IgD-negative memory B cell (primary cell): ENCODE data around the gene PHOSPHO2. TPM values are rescaled to one million over a fixed set of nuclear protein-coding genes. Genes with fewer than 3 reads are reported as not detected.

Experiments
- H3K27ac Mint-ChIP-seq, 3 donors: one replicate each; pipeline ENCODE4 v1.8.0; 2020 to 2022; ENCODE audit warnings: mild to moderate bottlenecking in 3 of 3, mixed read lengths in 3 of 3, moderate library complexity in 1 of 3
- H3K27me3 Mint-ChIP-seq: one replicate; pipeline ENCODE4 v1.8.0; 2021; ENCODE audit warnings: mixed read lengths
- H3K36me3 Mint-ChIP-seq: one replicate; pipeline ENCODE4 v1.8.0; 2020; ENCODE audit warnings: mild to moderate bottlenecking, mixed read lengths
- H3K4me1 Mint-ChIP-seq, 3 donors: one replicate each; pipeline ENCODE4 v1.8.0; 2020 to 2022; ENCODE audit warnings: mixed read lengths in 3 of 3, mild to moderate bottlenecking in 1 of 3
- H3K4me3 Mint-ChIP-seq, 4 donors: one replicate each; pipeline ENCODE4 v1.8.0; 2020 to 2022; ENCODE audit warnings: mild to moderate bottlenecking in 4 of 4, mixed read lengths in 4 of 4, moderate library complexity in 3 of 4
- H3K9me3 Mint-ChIP-seq, 3 donors: one replicate each; pipeline ENCODE4 v1.8.0; 2020 to 2021; ENCODE audit warnings: mixed read lengths in 3 of 3, mild to moderate bottlenecking in 1 of 3
- polyA plus RNA-seq: library from polyadenylated mRNA; unstranded; fragments of 300-500 nt; fragmentation: Illumina TruSeq; gene quantifications from one replicate; pipeline ENCODE4 v1.2.3, GENCODE V29; 2021

Gene PHOSPHO2, protein sequence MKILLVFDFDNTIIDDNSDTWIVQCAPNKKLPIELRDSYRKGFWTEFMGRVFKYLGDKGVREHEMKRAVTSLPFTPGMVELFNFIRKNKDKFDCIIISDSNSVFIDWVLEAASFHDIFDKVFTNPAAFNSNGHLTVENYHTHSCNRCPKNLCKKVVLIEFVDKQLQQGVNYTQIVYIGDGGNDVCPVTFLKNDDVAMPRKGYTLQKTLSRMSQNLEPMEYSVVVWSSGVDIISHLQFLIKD
- polyA plus RNA-seq = 3.8 TPM

DNA sequence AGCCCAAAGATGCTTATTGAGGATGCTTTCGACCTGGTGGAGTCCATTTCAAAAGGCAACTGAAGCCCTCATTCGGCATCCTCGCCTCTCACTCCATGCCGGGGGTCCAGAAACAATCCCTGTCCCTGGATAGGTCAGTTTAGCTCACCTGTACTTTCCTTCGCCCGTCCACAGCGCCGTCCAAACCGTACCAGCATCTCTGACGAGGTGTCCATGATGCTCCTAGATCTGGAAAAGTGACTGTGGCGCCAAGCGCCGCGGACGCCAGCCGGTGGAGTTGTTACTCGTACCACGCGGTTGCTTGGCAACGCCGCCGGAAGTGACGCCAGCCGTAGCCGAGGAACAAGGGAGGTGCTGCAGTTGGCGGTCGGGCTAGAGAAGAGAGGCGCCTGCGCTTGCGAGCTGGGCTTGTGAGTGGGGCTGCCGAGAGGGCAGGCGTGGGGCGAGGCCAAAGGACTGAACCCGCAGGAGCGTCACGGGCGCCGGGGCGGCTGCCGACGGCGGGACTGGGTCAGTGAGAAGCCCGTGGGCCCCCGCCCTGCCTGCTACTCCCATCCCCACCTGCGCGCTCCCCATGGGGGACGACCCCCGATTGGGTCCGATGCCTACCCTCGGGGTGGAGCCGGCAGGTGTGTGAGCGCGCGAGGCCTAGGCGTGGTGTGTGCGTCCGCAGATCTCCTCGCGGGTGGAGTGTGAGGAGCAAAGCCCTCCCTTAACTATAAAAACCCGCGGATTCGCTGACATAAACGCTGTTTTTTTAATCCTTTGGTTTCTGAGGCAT lies at the start of gene PHOSPHO2, which contains the start of gene CFAP210:
Gene PHOSPHO2, plus strand, starts transcription at position 357 of the 781 bp plus-strand sequence. CDS start 6,503 bp downstream, outside the sequence.
Gene CFAP210, minus strand, starts transcription at position 293 of the 781 bp plus-strand sequence. Its CDS starts 78 bp downstream, at position 215.
- Mint-ChIP-seq H3K4me3 (peak within 1 kb of the TSS; percentile 94 to 98 (median 94)), H3K36me3 (peaks cover 2% of the 10 kb centered on the region), H3K4me1 (peaks cover 7 to 18% (median 10%) of the 10 kb centered on the region in 3 donors), H3K9me3 (peaks cover 2 to 14% (median 11%) of the 10 kb centered on the region in 3 donors), H3K27me3 (peaks cover 9% of the 10 kb centered on the region), H3K27ac (peak within 1 kb of the TSS; percentile 99 to 100 (median 99))

DNA sequence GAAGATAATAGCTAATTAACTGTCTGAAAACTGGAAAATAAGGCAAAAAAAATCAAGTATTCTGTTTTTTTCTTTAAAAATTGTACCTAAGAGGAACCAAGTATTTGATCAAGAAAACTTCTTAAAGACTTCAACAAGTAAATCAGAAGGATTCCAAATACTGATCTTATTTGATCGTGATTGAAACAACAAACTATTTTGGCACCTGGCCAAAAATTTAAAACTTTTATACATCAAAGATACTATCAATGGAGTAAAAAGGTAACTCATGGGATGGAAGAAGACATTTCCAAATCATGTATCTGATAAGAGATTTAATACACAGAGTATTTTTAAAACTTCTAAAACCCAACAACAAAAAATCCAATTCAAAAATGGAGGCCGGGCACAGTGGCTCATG lies 46.8 kb upstream of the PHOSPHO2 start:
- no peaks in the 10 kb centered on the region for H3K36me3 Mint-ChIP-seq
- H3K27ac Mint-ChIP-seq = no peak overlapping the region
- H3K27me3 Mint-ChIP-seq = peaks cover 1% of the 10 kb centered on the region
- H3K4me3 Mint-ChIP-seq = no peak overlapping the region
- H3K9me3 Mint-ChIP-seq = peaks cover 0 to 2% (median 0%) of the 10 kb centered on the region in 3 donors
- H3K4me1 Mint-ChIP-seq = peaks cover 0 to 2% (median 0%) of the 10 kb centered on the region in 3 donors

DNA sequence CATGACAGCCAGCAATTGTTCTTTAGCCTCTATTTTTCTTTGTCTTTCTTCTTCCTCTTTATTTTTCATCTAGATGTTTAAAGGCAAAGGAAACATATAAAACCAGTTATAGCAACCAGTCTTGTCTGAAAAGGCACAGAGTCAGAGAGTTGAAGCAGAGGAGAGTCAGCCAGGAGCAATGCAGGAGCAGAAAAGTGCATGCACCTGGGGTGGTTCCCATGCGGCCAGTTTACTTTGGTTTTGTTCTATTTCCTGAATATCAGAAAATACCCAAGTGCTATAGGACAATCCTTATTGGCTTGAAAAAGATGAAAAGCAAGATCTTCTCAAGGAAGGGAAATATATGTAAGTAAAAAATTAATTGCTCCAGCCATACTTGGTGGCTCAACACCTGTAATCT lies 45.0 kb upstream of the PHOSPHO2 start:
- Mint-ChIP-seq H3K4me1 (no peaks in the 10 kb centered on the region), H3K9me3 (no peaks in the 10 kb centered on the region), H3K36me3 (no peaks in the 10 kb centered on the region), H3K27me3 (peaks cover 1% of the 10 kb centered on the region), H3K4me3 (no peak overlapping the region), H3K27ac (no peak overlapping the region)

DNA sequence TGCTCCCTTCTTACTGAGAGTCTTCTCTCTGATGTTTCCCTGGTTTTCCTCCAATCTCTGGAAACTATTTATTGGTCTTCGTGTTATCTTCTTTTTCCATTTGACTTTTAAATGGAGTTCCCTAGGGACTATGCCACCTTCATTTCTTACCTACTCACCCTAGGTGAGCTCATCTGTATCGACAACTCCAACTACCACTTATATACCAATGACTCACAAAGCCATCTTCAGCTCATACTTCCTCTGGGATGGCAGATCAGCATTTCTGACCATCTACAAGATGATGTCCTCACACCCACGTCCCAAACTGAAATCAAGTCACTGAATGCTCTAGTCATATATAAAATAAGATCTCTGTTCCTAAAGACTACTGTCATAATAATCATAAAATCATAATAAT lies 40.6 kb upstream of the PHOSPHO2 start:
- peaks cover 3% of the 10 kb centered on the region for H3K27me3 Mint-ChIP-seq
- no peak overlapping the region for H3K27ac Mint-ChIP-seq
- peaks cover 1 to 3% (median 3%) of the 10 kb centered on the region in 3 donors for H3K9me3 Mint-ChIP-seq
- peak overlapping the region in 1 of 4 donors; percentile 19 for H3K4me3 Mint-ChIP-seq
- H3K36me3 Mint-ChIP-seq = no peaks in the 10 kb centered on the region
- peaks cover 0 to 3% (median 3%) of the 10 kb centered on the region in 3 donors for H3K4me1 Mint-ChIP-seq

DNA sequence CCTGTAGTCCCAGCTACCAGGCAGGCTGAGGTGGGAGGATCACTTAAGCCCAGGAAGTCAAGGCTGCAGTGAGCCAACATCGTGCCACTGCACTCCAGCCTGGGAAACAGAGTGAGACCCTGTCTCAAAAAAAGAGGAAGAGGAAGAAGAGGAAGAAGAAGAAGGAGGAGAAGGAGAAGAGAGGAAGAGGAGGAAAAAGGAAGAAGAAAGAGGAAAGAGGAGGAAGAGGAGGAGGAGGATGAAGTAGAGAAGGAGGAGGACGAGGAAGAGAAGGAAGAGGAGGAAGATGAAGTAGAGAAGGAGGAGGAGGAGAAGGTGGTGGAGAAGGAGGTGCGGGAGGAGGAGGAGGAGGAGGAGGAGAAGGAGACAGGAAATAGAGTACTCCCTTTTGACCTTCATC lies 38.1 kb upstream of the PHOSPHO2 start:
- Mint-ChIP-seq H3K9me3 (peaks cover 1 to 3% (median 3%) of the 10 kb centered on the region in 3 donors), H3K27ac (no peak overlapping the region), H3K27me3 (peaks cover 2% of the 10 kb centered on the region), H3K4me1 (peaks cover 10 to 13% (median 12%) of the 10 kb centered on the region in 3 donors), H3K36me3 (peaks cover 2% of the 10 kb centered on the region), H3K4me3 (no peak overlapping the region)

DNA sequence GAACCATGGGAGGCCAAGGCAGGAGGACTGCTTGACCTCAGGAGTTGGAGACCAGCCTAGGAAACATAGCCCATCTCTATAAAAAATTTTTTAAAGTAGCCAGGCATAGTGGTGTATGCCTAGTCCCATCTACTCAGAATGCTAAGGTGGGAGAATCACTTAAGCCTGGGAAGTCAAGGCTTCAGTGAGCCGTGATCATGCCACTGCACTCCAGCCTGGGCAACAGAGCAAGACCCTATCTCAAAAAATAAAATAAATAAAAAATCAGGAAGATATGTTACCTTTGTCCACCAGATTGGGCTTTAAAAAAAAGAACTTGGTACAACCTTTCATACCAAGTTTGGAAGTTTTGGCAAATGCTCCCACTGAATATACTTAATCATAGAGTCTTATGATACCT lies 35.4 kb upstream of the PHOSPHO2 start:
- H3K27ac Mint-ChIP-seq = peak overlapping the region in 1 of 3 donors; percentile 6
- H3K4me3 Mint-ChIP-seq = no peak overlapping the region
- peaks cover 1 to 5% (median 3%) of the 10 kb centered on the region in 3 donors for H3K9me3 Mint-ChIP-seq
- peaks cover 2% of the 10 kb centered on the region for H3K36me3 Mint-ChIP-seq
- peaks cover 9% of the 10 kb centered on the region for H3K27me3 Mint-ChIP-seq
- peaks cover 13 to 16% (median 15%) of the 10 kb centered on the region in 3 donors for H3K4me1 Mint-ChIP-seq

DNA sequence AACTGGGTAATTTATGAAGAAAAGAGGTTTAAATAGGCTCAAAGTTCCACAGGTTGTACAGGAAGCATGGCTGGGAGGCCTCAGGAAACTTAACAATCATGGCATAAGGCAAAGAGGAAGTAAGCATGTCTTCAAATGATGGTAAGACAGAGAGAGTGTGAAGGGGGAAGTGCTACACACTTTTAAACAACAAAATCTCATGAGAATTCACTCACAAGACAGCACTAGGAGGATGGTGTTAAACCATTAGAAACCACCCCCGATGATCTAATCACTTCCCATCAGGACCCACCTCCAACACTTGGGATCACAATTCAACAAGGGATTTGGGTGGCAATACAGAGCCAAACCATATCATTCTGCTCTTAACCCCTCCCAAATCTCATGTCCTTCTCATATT lies 34.9 kb upstream of the PHOSPHO2 start:
- peaks cover 2% of the 10 kb centered on the region for H3K36me3 Mint-ChIP-seq
- peaks cover 9% of the 10 kb centered on the region for H3K27me3 Mint-ChIP-seq
- peak overlapping the region in 1 of 3 donors; percentile 6 for H3K27ac Mint-ChIP-seq
- peak overlapping the region in 1 of 4 donors; percentile 33 for H3K4me3 Mint-ChIP-seq
- H3K9me3 Mint-ChIP-seq = peaks cover 1 to 5% (median 3%) of the 10 kb centered on the region in 3 donors
- peaks cover 13 to 16% (median 15%) of the 10 kb centered on the region in 3 donors for H3K4me1 Mint-ChIP-seq

DNA sequence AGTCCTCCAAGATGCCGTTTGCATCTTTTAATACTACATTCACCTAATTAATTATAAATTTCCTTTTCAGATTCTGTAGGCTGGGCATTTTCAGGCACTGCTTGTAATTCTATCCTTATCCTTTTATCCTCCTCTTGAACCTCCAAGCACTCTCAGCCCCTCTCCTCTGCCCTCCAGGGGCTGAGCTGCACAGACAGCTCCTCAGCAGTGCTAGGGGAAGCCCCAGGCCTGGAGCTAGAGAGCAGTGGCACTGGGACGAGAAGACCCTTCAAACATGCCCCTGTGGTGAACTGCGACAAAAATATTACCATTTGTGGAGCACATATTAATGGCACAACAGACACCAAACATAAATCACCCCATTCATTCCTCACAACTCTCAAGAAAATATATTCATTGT lies 33.0 kb upstream of the PHOSPHO2 start:
- Mint-ChIP-seq H3K27me3 (peaks cover 8% of the 10 kb centered on the region), H3K4me1 (peaks cover 13 to 16% (median 15%) of the 10 kb centered on the region in 3 donors), H3K27ac (no peak overlapping the region), H3K36me3 (peaks cover 2% of the 10 kb centered on the region), H3K9me3 (peaks cover 1 to 5% (median 3%) of the 10 kb centered on the region in 3 donors), H3K4me3 (peak overlapping the region in 1 of 4 donors; percentile 61)

DNA sequence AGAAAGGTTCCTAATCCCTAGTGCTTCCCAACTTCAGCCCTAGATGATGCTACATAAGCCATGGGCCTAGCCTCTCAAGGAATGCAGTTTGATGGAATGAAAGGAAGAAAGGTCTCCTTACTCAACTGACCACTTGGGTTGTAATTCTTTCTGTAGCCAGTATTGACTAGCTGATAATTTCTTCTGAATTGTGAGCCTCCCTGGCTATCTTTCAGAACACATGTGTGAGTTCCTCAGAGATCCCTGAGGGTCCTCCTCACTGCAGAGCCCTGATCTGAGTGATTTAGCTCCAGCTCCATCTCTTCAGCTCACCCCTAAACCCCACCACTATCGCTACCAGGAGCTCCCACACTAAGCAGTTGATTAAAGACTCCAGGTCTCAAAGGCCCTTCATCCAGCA lies 31.5 kb upstream of the PHOSPHO2 start:
- Mint-ChIP-seq H3K27ac (no peak overlapping the region), H3K4me1 (peaks cover 13 to 16% (median 15%) of the 10 kb centered on the region in 3 donors), H3K27me3 (peaks cover 8% of the 10 kb centered on the region), H3K9me3 (peaks cover 1 to 5% (median 3%) of the 10 kb centered on the region in 3 donors), H3K36me3 (peaks cover 2% of the 10 kb centered on the region), H3K4me3 (no peak overlapping the region)

DNA sequence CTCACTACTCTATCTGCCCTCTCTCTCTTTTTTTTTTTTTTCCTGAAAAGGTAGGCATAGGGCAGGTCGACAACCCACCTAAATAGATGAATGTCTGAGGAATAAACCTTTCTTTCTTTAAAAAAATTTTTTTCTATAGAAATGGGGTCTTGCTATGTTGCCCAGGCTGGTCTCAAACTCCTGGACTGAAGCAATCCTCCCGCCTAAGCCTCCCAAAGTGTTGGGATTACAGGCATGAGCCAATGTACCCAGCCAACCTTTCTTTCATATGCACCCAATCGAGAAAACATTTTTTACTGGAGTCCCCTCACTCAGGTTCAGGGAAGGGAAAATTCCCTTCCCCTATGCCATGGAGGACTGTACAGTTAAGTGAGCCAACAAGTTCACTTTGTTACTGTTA lies 31.0 kb upstream of the PHOSPHO2 start:
- H3K36me3 Mint-ChIP-seq = peaks cover 2% of the 10 kb centered on the region
- H3K27ac Mint-ChIP-seq = no peak overlapping the region
- H3K4me3 Mint-ChIP-seq = no peak overlapping the region
- peaks cover 8% of the 10 kb centered on the region for H3K27me3 Mint-ChIP-seq
- H3K4me1 Mint-ChIP-seq = peaks cover 13 to 16% (median 15%) of the 10 kb centered on the region in 3 donors
- peaks cover 1 to 5% (median 3%) of the 10 kb centered on the region in 3 donors for H3K9me3 Mint-ChIP-seq

DNA sequence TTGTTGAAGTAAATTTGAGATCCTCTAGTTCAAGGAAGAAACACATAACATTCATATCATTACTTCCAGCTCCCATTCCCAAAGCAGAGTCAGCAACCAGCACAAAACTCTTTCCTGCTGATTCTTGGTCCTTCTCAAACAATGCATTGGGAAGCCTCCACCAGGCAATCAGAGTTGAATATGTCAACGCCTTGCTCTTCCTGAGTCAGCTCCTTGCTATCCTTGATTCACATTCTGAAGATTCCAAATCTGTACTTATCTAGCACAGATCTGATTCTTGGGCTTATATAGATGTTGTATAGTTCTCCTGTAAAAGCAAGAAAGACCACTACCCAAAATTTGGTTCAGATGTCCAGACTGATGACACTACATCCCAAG lies 29.7 kb upstream of the PHOSPHO2 start:
- Mint-ChIP-seq H3K27ac (no peak overlapping the region), H3K27me3 (peaks cover 8% of the 10 kb centered on the region), H3K36me3 (peaks cover 1% of the 10 kb centered on the region), H3K4me3 (no peak overlapping the region), H3K4me1 (peaks cover 3 to 8% (median 7%) of the 10 kb centered on the region in 3 donors), H3K9me3 (peaks cover 0 to 2% (median 0%) of the 10 kb centered on the region in 3 donors)

DNA sequence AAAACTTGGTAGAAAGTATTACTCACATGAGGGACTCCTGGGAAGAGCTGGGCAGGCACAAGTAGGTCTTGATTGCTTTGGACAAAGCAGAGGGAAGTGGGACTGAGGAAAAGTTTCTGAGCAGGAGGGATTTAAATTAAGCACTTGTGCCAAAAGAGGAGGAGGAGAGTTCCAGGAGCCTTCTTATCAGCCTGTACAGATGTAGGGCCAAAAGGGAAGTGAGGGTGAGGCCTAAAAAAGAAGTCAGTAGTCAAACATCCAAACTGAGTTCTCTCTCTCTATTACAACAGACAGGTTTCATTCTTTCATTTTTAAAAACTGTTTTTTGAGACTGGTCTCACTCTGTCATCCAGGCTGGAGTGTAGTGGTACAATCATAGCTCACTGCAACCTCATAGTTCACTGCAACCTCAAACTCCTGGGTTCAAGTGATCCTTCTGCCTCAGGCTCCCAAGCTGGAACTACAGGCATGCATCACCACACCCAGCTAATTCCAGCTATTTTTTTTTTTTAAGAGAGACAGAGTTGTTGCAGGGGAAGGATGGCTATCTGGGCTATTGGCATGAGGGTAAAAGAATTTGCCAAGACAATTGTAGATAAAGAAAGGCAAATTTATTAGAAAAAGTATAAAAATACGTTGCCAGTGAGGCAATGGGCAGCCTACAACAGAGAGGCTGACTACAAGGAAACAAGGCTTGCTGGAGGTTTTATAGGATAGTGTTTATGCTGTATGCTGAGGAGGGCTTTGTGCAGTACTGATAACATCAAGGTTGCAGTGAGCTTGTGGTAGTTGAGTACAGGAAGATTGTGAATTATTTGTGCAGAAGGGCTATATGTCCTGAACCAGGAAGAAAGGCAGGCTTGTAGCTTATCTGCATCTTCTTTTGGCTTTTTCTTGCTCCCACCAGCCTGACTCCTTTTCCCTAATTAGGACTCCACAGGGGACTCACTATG lies 29.0 kb upstream of the PHOSPHO2 start:
- no peak overlapping the region for H3K27ac Mint-ChIP-seq
- peaks cover 1% of the 10 kb centered on the region for H3K36me3 Mint-ChIP-seq
- peaks cover 0 to 2% (median 0%) of the 10 kb centered on the region in 3 donors for H3K9me3 Mint-ChIP-seq
- peaks cover 0 to 5% (median 4%) of the 10 kb centered on the region in 3 donors for H3K4me1 Mint-ChIP-seq
- no peak overlapping the region for H3K4me3 Mint-ChIP-seq
- H3K27me3 Mint-ChIP-seq = peaks cover 8% of the 10 kb centered on the region

DNA sequence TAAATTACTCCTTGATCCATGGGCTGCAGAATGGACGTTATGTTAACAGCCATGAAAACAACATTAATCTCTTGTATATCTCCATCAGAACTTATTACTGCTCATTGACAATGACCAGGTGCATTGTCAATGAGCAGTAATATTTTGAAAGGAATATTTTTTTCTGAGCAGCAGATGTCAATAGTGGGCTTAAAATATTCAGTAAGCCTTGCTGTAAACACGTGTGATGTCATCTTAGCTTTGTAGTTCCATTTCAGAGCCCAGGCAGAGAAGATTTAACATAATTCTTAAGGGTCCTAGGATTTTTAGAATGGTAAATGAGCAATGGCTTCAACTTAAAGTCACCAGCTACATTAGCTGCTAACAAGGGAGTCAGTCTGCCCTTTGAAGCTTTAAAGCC lies 26.7 kb upstream of the PHOSPHO2 start:
- H3K9me3 Mint-ChIP-seq = peaks cover 0 to 2% (median 0%) of the 10 kb centered on the region in 3 donors
- H3K27ac Mint-ChIP-seq = no peak overlapping the region
- H3K27me3 Mint-ChIP-seq = peaks cover 5% of the 10 kb centered on the region
- peaks cover 5% of the 10 kb centered on the region for H3K36me3 Mint-ChIP-seq
- H3K4me1 Mint-ChIP-seq = no peaks in the 10 kb centered on the region
- no peak overlapping the region for H3K4me3 Mint-ChIP-seq

DNA sequence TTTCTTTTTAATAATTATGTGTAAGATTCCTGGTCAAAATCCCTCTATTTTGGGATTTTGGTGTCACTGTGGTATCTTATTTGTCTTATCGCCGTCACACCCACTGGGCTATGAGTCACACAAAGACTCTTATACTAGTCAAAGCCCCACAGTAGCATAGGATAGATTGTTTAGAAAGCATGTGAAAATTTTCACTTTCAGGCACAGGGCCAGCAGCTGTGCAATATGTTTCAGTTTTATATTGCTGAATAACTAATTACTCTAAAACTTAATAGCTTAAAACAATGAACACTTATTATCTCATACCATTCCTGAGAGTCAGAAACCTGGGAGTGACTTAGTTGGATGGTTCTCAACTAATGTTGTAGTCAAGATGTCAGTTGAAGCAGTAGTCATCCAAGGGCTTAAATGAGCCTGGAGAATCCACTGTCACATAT lies 24.0 kb upstream of the PHOSPHO2 start:
- Mint-ChIP-seq H3K36me3 (peaks cover 5% of the 10 kb centered on the region), H3K9me3 (no peaks in the 10 kb centered on the region), H3K4me1 (no peaks in the 10 kb centered on the region), H3K27me3 (peaks cover 8% of the 10 kb centered on the region), H3K27ac (no peak overlapping the region), H3K4me3 (no peak overlapping the region)
